ENCODE measurements around the gene PPFIBP2.

DNA sequence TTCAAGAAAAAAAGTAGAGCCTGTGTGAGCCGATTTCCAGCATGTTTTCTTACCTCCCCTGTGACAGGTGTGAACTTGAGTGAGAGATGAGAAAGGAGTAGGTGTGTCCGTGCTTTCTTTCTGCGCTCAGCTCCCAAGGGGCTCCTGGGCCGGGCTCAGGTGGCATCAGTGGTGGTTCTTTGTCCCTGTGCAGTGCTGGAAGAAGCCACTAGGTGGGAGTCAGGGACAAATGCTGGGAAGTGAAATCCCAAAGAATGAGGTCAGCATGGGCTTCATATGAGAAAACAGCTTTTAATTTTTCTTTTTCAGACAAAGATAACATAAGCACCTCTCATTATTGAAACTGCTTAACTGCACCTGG lies 57.8 kb downstream of the PPFIBP2 start:
- TF ChIP-seq POLR2AphosphoS5 (IDR thresholded peaks at IDR 0.05): no peak
- TF ChIP-seq, protein P1, sequence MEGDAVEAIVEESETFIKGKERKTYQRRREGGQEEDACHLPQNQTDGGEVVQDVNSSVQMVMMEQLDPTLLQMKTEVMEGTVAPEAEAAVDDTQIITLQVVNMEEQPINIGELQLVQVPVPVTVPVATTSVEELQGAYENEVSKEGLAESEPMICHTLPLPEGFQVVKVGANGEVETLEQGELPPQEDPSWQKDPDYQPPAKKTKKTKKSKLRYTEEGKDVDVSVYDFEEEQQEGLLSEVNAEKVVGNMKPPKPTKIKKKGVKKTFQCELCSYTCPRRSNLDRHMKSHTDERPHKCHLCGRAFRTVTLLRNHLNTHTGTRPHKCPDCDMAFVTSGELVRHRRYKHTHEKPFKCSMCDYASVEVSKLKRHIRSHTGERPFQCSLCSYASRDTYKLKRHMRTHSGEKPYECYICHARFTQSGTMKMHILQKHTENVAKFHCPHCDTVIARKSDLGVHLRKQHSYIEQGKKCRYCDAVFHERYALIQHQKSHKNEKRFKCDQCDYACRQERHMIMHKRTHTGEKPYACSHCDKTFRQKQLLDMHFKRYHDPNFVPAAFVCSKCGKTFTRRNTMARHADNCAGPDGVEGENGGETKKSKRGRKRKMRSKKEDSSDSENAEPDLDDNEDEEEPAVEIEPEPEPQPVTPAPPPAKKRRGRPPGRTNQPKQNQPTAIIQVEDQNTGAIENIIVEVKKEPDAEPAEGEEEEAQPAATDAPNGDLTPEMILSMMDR (IDR thresholded peaks at IDR 0.05): peak; percentile 81 to 96 (median 82)

All from esophagus muscularis mucosa (tissue), 3 donors.